ENCODE results near the gene PLXNC1. TPM values are rescaled to one million over a fixed set of nuclear protein-coding genes. Genes with fewer than 3 reads are reported as not detected.

PLXNC1 gene
- total and polyA plus RNA-seq, 2 of the 8 experiments (the other 6 are each of a cell fraction or from before 2014, with no cell fraction given), result 0.83 to 2.0 TPM

- TF ChIP-seq NRF1 (IDR thresholded peaks at IDR 0.05; ENCODE audit: low read depth, low read length), result no peak
- TF ChIP-seq NANOG (IDR thresholded peaks at IDR 0.05; ENCODE audit: insufficient read depth, low read depth, low read length, poor library complexity, severe bottlenecking), result no peak
- no peak for TF ChIP-seq TAF7 (optimal IDR thresholded peaks at IDR 0.05; ENCODE audit: borderline replicate concordance, low read depth, low read length)
- no peak for TF ChIP-seq RNF2 (IDR thresholded peaks at IDR 0.05; ENCODE audit: borderline replicate concordance, low read depth, low read length, missing control alignments, poor library complexity, severe bottlenecking)
These were observed 80.1 kb downstream of the PLXNC1 start (continued) for GRCh38 chr12:94228488-94228907.
